ENCODE measurements around the gene THADA. TPM values are rescaled to one million over a fixed set of nuclear protein-coding genes. Genes with fewer than 3 reads are reported as not detected.

Gene THADA
- total RNA-seq, 3 donors from 2014 or later (not counting 1 experiment from before 2014, with no cell fraction given): 34.1 to 35.7 (median 35.3) TPM

- WGBS (ENCODE audit: insufficient coverage): 50% methylated on average over 1 of the region's 1 CpG
- Histone ChIP-seq H3K27me3 (ENCODE audit: control insufficient read depth, insufficient read depth, low read length) (no peaks in the 10 kb centered on the region), H3K36me3 (ENCODE audit: control insufficient read depth, insufficient read depth, low read length) (no peaks in the 10 kb centered on the region), H3K9me3 (ENCODE audit: control insufficient read depth, insufficient read depth, low read length) (no peaks in the 10 kb centered on the region), H3K4me3 (ENCODE audit: low read length) (no peak overlapping the region), H3K27ac (ENCODE audit: low read length) (peak overlapping the region; percentile 23), H3K4me1 (ENCODE audit: control insufficient read depth, insufficient read depth, low read length) (peaks cover 10% of the 10 kb centered on the region)
- Mint-ChIP-seq H3K9me3 (no peaks in the 10 kb centered on the region), H3K27ac (no peak overlapping the region), H3K36me3 (no peaks in the 10 kb centered on the region), H3K4me3 (no peak overlapping the region), H3K27me3 (ENCODE audit: low read depth in 2 of 2) (no peaks in the 10 kb centered on the region), H3K4me1 (peaks cover 23 to 34% of the 10 kb centered on the region in 2 donors)
- no peak for TF ChIP-seq CTCF (IDR thresholded peaks at IDR 0.05)
- ATAC-seq (no peak), DNase-seq (no peak)
- intact Hi-C loops (cut with micrococcal nuclease): no loop called here
Observed at GRCh38 chr2:43459446-43460173, 136.2 kb downstream of the THADA start.

DNA sequence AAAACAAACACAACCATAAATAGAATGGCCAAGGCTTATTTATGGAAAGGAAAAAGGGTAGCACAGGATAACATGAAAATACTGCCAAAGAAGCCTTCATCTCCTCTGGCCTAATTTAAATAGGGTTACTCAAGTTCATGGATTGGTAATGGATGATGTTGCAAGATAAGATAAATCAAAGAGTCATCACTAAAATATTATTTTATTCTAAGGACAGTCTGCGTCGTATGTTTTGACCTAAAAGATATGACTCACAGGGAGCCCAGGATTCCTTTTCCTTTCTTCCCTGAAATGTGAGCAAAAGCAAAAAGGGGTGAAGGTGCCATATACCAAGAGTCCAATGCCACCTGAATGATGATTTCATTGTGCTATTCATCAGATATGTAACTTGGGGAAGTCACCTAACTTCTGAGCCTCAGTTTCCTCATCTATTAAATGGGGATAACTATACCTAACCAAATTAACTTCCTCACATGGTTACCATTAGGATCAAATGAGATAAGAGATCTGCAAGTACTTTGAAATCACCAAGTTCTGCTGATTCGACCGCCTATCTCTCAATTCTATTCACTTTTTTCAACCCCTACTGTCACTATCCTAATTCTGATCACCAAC is 137.7 kb downstream of the THADA start:
- Histone ChIP-seq H3K27me3 (ENCODE audit: control insufficient read depth, insufficient read depth, low read length) (no peaks in the 10 kb centered on the region), H3K27ac (ENCODE audit: low read length) (no peak overlapping the region), H3K9me3 (ENCODE audit: control insufficient read depth, insufficient read depth, low read length) (no peaks in the 10 kb centered on the region), H3K36me3 (ENCODE audit: control insufficient read depth, insufficient read depth, low read length) (no peaks in the 10 kb centered on the region), H3K4me1 (ENCODE audit: control insufficient read depth, insufficient read depth, low read length) (peaks cover 10% of the 10 kb centered on the region), H3K4me3 (ENCODE audit: low read length) (no peak overlapping the region)
- H3K9me3 Mint-ChIP-seq: no peaks in the 10 kb centered on the region
- DNase-seq: no peak
- TF ChIP-seq CTCF (IDR thresholded peaks at IDR 0.05): no peak
- no peak for ATAC-seq
- intact Hi-C loops (cut with micrococcal nuclease): no loop called here
- H3K27me3 Mint-ChIP-seq (ENCODE audit: low read depth in 2 of 2): no peaks in the 10 kb centered on the region
- no peak overlapping the region for H3K4me3 Mint-ChIP-seq
- no peaks in the 10 kb centered on the region for H3K36me3 Mint-ChIP-seq
- WGBS (ENCODE audit: insufficient coverage): 99% methylated on average over 4 of the region's 4 CpGs
- peaks cover 23 to 34% of the 10 kb centered on the region in 2 donors for H3K4me1 Mint-ChIP-seq
- H3K27ac Mint-ChIP-seq: no peak overlapping the region

- H3K36me3 ChIP-seq (ENCODE audit: control insufficient read depth, insufficient read depth, low read length): no peaks in the 10 kb centered on the region
- peaks cover 23 to 34% of the 10 kb centered on the region in 2 donors for H3K4me1 Mint-ChIP-seq
- H3K9me3 Mint-ChIP-seq: peaks cover 0 to 2% of the 10 kb centered on the region in 2 donors
- no peaks in the 10 kb centered on the region for H3K27me3 ChIP-seq (ENCODE audit: control insufficient read depth, insufficient read depth, low read length)
- intact Hi-C loops (cut with micrococcal nuclease): no loop called here
- 42% methylated on average over 5 of the region's 6 CpGs for WGBS (ENCODE audit: insufficient coverage)
- H3K36me3 Mint-ChIP-seq: no peaks in the 10 kb centered on the region
- no peak for ATAC-seq
- H3K27me3 Mint-ChIP-seq (ENCODE audit: low read depth in 2 of 2): no peaks in the 10 kb centered on the region
- H3K27ac ChIP-seq (ENCODE audit: low read length): no peak overlapping the region
- peaks cover 4% of the 10 kb centered on the region for H3K4me1 ChIP-seq (ENCODE audit: control insufficient read depth, insufficient read depth, low read length)
- no peak for TF ChIP-seq CTCF (IDR thresholded peaks at IDR 0.05)
- H3K4me3 ChIP-seq (ENCODE audit: low read length): no peak overlapping the region
- no peak overlapping the region for H3K27ac Mint-ChIP-seq
- DNase-seq: no peak
- no peak overlapping the region for H3K4me3 Mint-ChIP-seq
- H3K9me3 ChIP-seq (ENCODE audit: control insufficient read depth, insufficient read depth, low read length): no peaks in the 10 kb centered on the region
Observed at GRCh38 chr2:43455731-43456642, 139.9 kb downstream of the THADA start.

Data from natural killer cell (primary cell).